Loucy (cell line): ENCODE data around the gene SYCP1.
"Not testable (repeated sequence)": the region's sequence is repeated elsewhere in the genome, so short reads cannot be mapped to it uniquely, and the experiment has no call there.

Experiments
- H2AFZ ChIP-seq: fragments of 200-600 bp; sonication (generic); 2 replicates; pipeline ENCODE4 v1.6.0; 2016; ENCODE audit warnings: antibody characterized with exemption, mild to moderate bottlenecking, low read length, moderate library complexity
- H3F3A ChIP-seq: fragments of 200-600 bp; 2 replicates; pipeline ENCODE4 v1.6.0; 2016; ENCODE audit warnings: antibody characterized with exemption, low read depth, mild to moderate bottlenecking
- H3K27me3 ChIP-seq: fragments of 200-600 bp; sonication (generic); 2 replicates; pipeline ENCODE4 v1.6.1; 2014; ENCODE audit warnings: low read length, mild to moderate bottlenecking; ENCODE audit not compliant: insufficient read depth, poor library complexity, severe bottlenecking
- H3K36me3 ChIP-seq: fragments of 200-600 bp; sonication (generic); 2 replicates; pipeline ENCODE4 v1.6.1; 2016; ENCODE audit warnings: low read length; ENCODE audit not compliant: insufficient read depth
- H3K4me1 ChIP-seq: fragments of 200-600 bp; sonication (generic); 2 replicates; pipeline ENCODE4 v1.5.1; 2014; ENCODE audit warnings: low read length, mild to moderate bottlenecking; ENCODE audit not compliant: insufficient read depth, poor library complexity, severe bottlenecking
- H3K4me2 ChIP-seq: fragments of 200-600 bp; sonication (generic); 2 replicates; pipeline ENCODE4 v1.6.0; 2014; ENCODE audit warnings: antibody characterized with exemption, low read length, low read depth, mild to moderate bottlenecking; ENCODE audit not compliant: poor library complexity, severe bottlenecking
- H3K4me3 ChIP-seq: fragments of 200-600 bp; sonication (generic); 2 replicates; pipeline ENCODE4 v1.5.1; 2014; ENCODE audit warnings: low read length, mild to moderate bottlenecking, mixed read lengths; ENCODE audit not compliant: poor library complexity, severe bottlenecking
- H3K79me2 ChIP-seq: fragments of 200-600 bp; sonication (generic); 2 replicates; pipeline ENCODE4 v1.6.1; 2014; ENCODE audit warnings: low read length; ENCODE audit not compliant: insufficient read depth
- H3K9ac ChIP-seq: fragments of 200-600 bp; sonication (generic); 2 replicates; pipeline ENCODE4 v1.6.0; 2014; ENCODE audit warnings: mild to moderate bottlenecking, low read depth, low read length, moderate library complexity; ENCODE audit not compliant: poor library complexity, severe bottlenecking
- H3K9me2 ChIP-seq: fragments of 200-600 bp; sonication (generic); replicated peaks from 2 replicates; pipeline ENCODE4 v1.6.1; 2016; ENCODE audit warnings: low read depth, low read length, mixed read lengths
- H3K9me3 ChIP-seq: fragments of 200-600 bp; sonication (generic); 2 replicates; pipeline ENCODE4 v1.6.1; 2014; ENCODE audit warnings: mild to moderate bottlenecking, antibody characterized with exemption, low read length, low read depth; ENCODE audit not compliant: insufficient read depth
- H4K20me1 ChIP-seq: fragments of 200-600 bp; sonication (generic); 2 replicates; pipeline ENCODE4 v1.6.0; 2014; ENCODE audit warnings: antibody characterized with exemption, low read length, mild to moderate bottlenecking; ENCODE audit not compliant: insufficient read depth, poor library complexity, severe bottlenecking
- EZH2phosphoT487 ChIP-seq: fragments of 200-600 bp; IDR thresholded peaks from 2 replicates; pipeline ENCODE4 v1.6.1; 2018; ENCODE audit warnings: antibody characterized with exemption, mild to moderate bottlenecking, moderate library complexity, borderline replicate concordance
- TF ChIP-seq, protein P1 (sequence below): fragments of 200-600 bp; sonication (generic); conservative IDR thresholded peaks from 2 replicates; pipeline ENCODE4 v1.5.1; 2014; ENCODE audit warnings: mild to moderate bottlenecking, antibody characterized with exemption, low read length

Gene SYCP1

DNA sequence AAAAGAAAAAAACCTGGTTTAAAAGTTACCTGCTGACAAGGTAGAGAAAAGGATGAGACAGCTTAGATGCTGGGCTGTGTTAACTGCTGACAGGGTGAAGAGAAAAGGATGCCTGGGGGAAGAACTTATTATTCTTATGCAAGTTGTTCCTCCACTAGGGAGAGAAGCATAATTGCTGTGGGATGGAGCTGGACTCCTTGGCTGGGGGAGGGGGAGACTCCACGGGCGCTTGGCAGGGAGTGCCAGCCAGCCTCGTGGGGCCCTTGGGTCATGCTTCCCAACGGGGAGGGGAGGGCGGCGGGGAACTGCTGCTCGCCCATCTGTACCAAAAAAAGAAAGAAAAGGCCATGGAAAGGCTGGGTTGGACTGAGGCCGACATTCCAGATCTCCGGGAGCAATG, 47.2 kb downstream of the SYCP1 start:
- Histone ChIP-seq H3K4me3 (no peak overlapping the region), H2AFZ (no peak overlapping the region), H4K20me1 (no peaks in the 10 kb centered on the region), H3K79me2 (no peaks in the 10 kb centered on the region), H3K9me3 (no peaks in the 10 kb centered on the region; the same call in 1 of the 2 replicates), H3K4me1 (no peaks in the 10 kb centered on the region), H3K36me3 (no peaks in the 10 kb centered on the region), H3K27me3 (no peaks in the 10 kb centered on the region), H3K4me2 (no peak overlapping the region), H3K9me2 (no peaks in the 10 kb centered on the region), H3K9ac (no peak overlapping the region), H3F3A (no peaks in the 10 kb centered on the region)
- no peak for TF ChIP-seq EZH2phosphoT487
- TF ChIP-seq, protein P1, sequence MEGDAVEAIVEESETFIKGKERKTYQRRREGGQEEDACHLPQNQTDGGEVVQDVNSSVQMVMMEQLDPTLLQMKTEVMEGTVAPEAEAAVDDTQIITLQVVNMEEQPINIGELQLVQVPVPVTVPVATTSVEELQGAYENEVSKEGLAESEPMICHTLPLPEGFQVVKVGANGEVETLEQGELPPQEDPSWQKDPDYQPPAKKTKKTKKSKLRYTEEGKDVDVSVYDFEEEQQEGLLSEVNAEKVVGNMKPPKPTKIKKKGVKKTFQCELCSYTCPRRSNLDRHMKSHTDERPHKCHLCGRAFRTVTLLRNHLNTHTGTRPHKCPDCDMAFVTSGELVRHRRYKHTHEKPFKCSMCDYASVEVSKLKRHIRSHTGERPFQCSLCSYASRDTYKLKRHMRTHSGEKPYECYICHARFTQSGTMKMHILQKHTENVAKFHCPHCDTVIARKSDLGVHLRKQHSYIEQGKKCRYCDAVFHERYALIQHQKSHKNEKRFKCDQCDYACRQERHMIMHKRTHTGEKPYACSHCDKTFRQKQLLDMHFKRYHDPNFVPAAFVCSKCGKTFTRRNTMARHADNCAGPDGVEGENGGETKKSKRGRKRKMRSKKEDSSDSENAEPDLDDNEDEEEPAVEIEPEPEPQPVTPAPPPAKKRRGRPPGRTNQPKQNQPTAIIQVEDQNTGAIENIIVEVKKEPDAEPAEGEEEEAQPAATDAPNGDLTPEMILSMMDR: no peak

DNA sequence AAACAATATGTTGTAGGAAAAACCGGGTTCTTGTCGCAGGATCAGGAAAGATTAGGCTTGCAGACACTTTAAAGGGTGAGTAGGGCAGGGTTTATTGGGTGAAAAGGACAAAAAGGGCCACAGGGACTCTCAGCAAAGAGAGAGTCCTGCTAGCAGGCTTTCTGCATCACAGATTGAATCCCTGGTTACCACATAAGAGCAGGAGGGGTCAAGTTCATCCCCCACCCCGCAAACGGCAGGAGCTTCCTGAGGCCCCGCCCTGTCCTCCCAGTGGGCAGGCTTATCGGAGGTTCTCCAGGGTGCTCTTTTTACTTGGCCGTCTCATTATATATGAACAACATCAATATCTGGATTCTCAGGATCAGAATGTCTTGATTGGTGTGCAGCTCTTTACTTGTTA, 47.7 kb downstream of the SYCP1 start:
- no peak overlapping the region for H3K4me2 ChIP-seq
- H3K36me3 ChIP-seq: no peaks in the 10 kb centered on the region
- no peaks in the 10 kb centered on the region for H3F3A ChIP-seq
- no peaks in the 10 kb centered on the region for H3K79me2 ChIP-seq
- H2AFZ ChIP-seq: no peak overlapping the region
- TF ChIP-seq EZH2phosphoT487: no peak
- TF ChIP-seq, protein P1: no peak
- H3K27me3 ChIP-seq: no peaks in the 10 kb centered on the region
- H3K9me2 ChIP-seq: no peaks in the 10 kb centered on the region
- H3K4me3 ChIP-seq: no peak overlapping the region
- no peaks in the 10 kb centered on the region; the same call in 1 of the 2 replicates for H3K9me3 ChIP-seq
- no peaks in the 10 kb centered on the region for H4K20me1 ChIP-seq
- no peak overlapping the region for H3K9ac ChIP-seq
- H3K4me1 ChIP-seq: no peaks in the 10 kb centered on the region

GRCh38 chr1:114903480-114903879, 48.8 kb downstream of the SYCP1 start:
- H3K4me3 ChIP-seq: no peak overlapping the region
- H3F3A ChIP-seq: no peaks in the 10 kb centered on the region
- no peak overlapping the region for H3K4me2 ChIP-seq
- H3K9ac ChIP-seq: no peak overlapping the region
- no peaks in the 10 kb centered on the region; the same call in 1 of the 2 replicates for H3K9me3 ChIP-seq
- H3K27me3 ChIP-seq: no peaks in the 10 kb centered on the region
- H3K9me2 ChIP-seq: no peaks in the 10 kb centered on the region
- no peak overlapping the region for H2AFZ ChIP-seq
- no peaks in the 10 kb centered on the region for H3K79me2 ChIP-seq
- H3K36me3 ChIP-seq: no peaks in the 10 kb centered on the region
- H4K20me1 ChIP-seq: no peaks in the 10 kb centered on the region
- TF ChIP-seq, protein P1: no peak
- no peak for TF ChIP-seq EZH2phosphoT487
- H3K4me1 ChIP-seq: no peaks in the 10 kb centered on the region

DNA sequence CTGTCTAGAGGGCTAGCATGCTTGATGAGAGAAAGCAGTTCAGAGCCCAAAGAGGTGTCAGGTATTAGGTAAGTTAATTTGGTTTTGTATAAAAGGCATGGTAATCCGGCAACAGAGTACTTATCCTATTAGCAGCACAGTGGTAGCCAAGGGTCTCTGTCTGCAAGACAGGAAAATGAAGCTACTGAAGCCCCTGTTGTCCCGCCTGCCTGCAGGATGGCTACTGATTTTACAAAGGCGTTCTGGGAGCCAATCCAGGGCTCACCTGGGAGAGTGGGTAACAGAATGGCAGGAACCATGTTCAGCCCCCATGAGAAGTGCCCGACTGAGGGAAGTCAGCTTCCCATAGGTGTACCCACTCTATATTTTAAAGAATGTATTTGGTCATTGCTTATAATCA, 61.1 kb downstream of the SYCP1 start:
- H3K4me1 ChIP-seq, H3K27me3 ChIP-seq, H3F3A ChIP-seq, H3K79me2 ChIP-seq, H3K9ac ChIP-seq, H3K9me2 ChIP-seq, H3K9me3 ChIP-seq, H2AFZ ChIP-seq, H3K4me2 ChIP-seq, H3K4me3 ChIP-seq, H4K20me1 ChIP-seq, H3K36me3 ChIP-seq: not testable (repeated sequence)
